Adrenal gland (tissue), 5 donors: Measurements from ENCODE around the gene RNF187.

Experiments used
- POLR2A ChIP-seq, 2 donors: fragments of 450-650 bp; IDR thresholded peaks; one replicate each; pipeline ENCODE4 v1.6.1; 2017; ENCODE audit warnings: antibody characterized with exemption in 2 of 2, mild to moderate bottlenecking in 2 of 2, moderate library complexity in 1 of 2
- TF ChIP-seq, protein P1 (sequence below), 6 experiments: fragments of 450-650 bp in 4 of 6; fragments of 200-600 bp in 2 of 6; sonication (generic) in 1 of 6; IDR thresholded peaks; 1 replicate in 5 of 6; 2 replicates in 1 of 6; pipeline versions ENCODE4 v1.5.1 to v1.8.0; 2016 to 2021; ENCODE audit warnings: antibody characterized with exemption in 6 of 6, mild to moderate bottlenecking in 2 of 6, moderate library complexity in 1 of 6
- donor health status: DM: no; HTN: no; CAD: no.

- no peak for TF ChIP-seq POLR2A (IDR thresholded peaks at IDR 0.05)
- TF ChIP-seq, protein P1, sequence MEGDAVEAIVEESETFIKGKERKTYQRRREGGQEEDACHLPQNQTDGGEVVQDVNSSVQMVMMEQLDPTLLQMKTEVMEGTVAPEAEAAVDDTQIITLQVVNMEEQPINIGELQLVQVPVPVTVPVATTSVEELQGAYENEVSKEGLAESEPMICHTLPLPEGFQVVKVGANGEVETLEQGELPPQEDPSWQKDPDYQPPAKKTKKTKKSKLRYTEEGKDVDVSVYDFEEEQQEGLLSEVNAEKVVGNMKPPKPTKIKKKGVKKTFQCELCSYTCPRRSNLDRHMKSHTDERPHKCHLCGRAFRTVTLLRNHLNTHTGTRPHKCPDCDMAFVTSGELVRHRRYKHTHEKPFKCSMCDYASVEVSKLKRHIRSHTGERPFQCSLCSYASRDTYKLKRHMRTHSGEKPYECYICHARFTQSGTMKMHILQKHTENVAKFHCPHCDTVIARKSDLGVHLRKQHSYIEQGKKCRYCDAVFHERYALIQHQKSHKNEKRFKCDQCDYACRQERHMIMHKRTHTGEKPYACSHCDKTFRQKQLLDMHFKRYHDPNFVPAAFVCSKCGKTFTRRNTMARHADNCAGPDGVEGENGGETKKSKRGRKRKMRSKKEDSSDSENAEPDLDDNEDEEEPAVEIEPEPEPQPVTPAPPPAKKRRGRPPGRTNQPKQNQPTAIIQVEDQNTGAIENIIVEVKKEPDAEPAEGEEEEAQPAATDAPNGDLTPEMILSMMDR (IDR thresholded peaks at IDR 0.05), result no peak
Measured at GRCh38 chr1:228483789-228484188, 3.4 kb upstream of the RNF187 start.
